ENCODE data around the gene KRTAP2-3.
"Not testable (repeated sequence)": the region's sequence is repeated elsewhere in the genome, so short reads cannot be mapped to it uniquely, and the experiment has no call there.

- not testable (repeated sequence) for TF ChIP-seq CTCF, POLR2AphosphoS5, POLR2A (IDR thresholded peaks at IDR 0.05)
Observed at GRCh38 chr17:41046735-41047465, 13.0 kb downstream of the KRTAP2-3 start, which contains the start of gene KRTAP2-1.

Measured in upper lobe of left lung (tissue), 4 donors.